ENCODE data around the gene ATP5PB. TPM values are rescaled to one million over a fixed set of nuclear protein-coding genes. Genes with fewer than 3 reads are reported as not detected.
A peak's percentile ranks its signal among the peaks of the same experiment; 100 is the strongest.

The ATP5PB gene
- total RNA-seq, 1 donor from 2014 or later = 157 TPM

GRCh38 chr1:111470596-111470995, 21.3 kb downstream of the ATP5PB start:
- Histone ChIP-seq H3K9me3 (no peaks in the 10 kb centered on the region), H3K4me1 (peaks cover 21% of the 10 kb centered on the region), H3K4me3 (peak overlapping the region; percentile 5), H3K27ac (peak overlapping the region; percentile 71), H3K36me3 (peaks cover 26% of the 10 kb centered on the region), H3K27me3 (ENCODE audit: low read depth) (no peaks in the 10 kb centered on the region)
- ATAC-seq = no peak
- no peak for TF ChIP-seq CTCF (IDR thresholded peaks at IDR 0.05)
- DNase-seq = no peak
- intact Hi-C loops (cut with DNase I) = no loop called here

GRCh38 chr1:111471012-111471411, 21.7 kb downstream of the ATP5PB start:
- no peak for TF ChIP-seq CTCF (IDR thresholded peaks at IDR 0.05)
- intact Hi-C loops (cut with DNase I) = no loop called here
- H3K27ac ChIP-seq = peak overlapping the region; percentile 71
- DNase-seq (peak; percentile 80), ATAC-seq (peak; percentile 89 to 93)
- H3K4me3 ChIP-seq = peak overlapping the region; percentile 5
- no peaks in the 10 kb centered on the region for H3K9me3 ChIP-seq
- no peaks in the 10 kb centered on the region for H3K27me3 ChIP-seq (ENCODE audit: low read depth)
- peaks cover 24% of the 10 kb centered on the region for H3K4me1 ChIP-seq
- H3K36me3 ChIP-seq = peaks cover 22% of the 10 kb centered on the region

- H3K4me1 ChIP-seq = peaks cover 29% of the 10 kb centered on the region
- no peak for TF ChIP-seq CTCF (IDR thresholded peaks at IDR 0.05)
- H3K27ac ChIP-seq = peak overlapping the region; percentile 42
- DNase-seq (no peak), ATAC-seq (no peak)
- H3K27me3 ChIP-seq (ENCODE audit: low read depth) = no peaks in the 10 kb centered on the region
- no peak overlapping the region for H3K4me3 ChIP-seq
- H3K36me3 ChIP-seq = peaks cover 21% of the 10 kb centered on the region
- intact Hi-C loops (cut with DNase I) = no loop called here
- H3K9me3 ChIP-seq = no peaks in the 10 kb centered on the region
Observed at GRCh38 chr1:111471538-111471937, 22.3 kb downstream of the ATP5PB start.

GRCh38 chr1:111474106-111474505, 24.8 kb downstream of the ATP5PB start:
- DNase-seq (no peak), ATAC-seq (no peak)
- intact Hi-C loops (cut with DNase I) = no loop called here
- H3K4me3 ChIP-seq = peak overlapping the region; percentile 40
- no peaks in the 10 kb centered on the region for H3K9me3 ChIP-seq
- no peaks in the 10 kb centered on the region for H3K27me3 ChIP-seq (ENCODE audit: low read depth)
- H3K27ac ChIP-seq = peak overlapping the region; percentile 83
- peaks cover 38% of the 10 kb centered on the region for H3K4me1 ChIP-seq
- H3K36me3 ChIP-seq = peaks cover 16% of the 10 kb centered on the region
- TF ChIP-seq CTCF (IDR thresholded peaks at IDR 0.05) = no peak

GRCh38 chr1:111474521-111474920, 25.3 kb downstream of the ATP5PB start:
- H3K27me3 ChIP-seq (ENCODE audit: low read depth) = no peaks in the 10 kb centered on the region
- H3K36me3 ChIP-seq = peaks cover 13% of the 10 kb centered on the region
- no peaks in the 10 kb centered on the region for H3K9me3 ChIP-seq
- H3K4me3 ChIP-seq = peak overlapping the region; percentile 40
- TF ChIP-seq CTCF (IDR thresholded peaks at IDR 0.05) = no peak
- peak overlapping the region; percentile 83 for H3K27ac ChIP-seq
- no peak for DNase-seq
- intact Hi-C loops (cut with DNase I) = no loop called here
- peaks cover 38% of the 10 kb centered on the region for H3K4me1 ChIP-seq
- no peak for ATAC-seq

- Histone ChIP-seq H3K27me3 (ENCODE audit: low read depth) (no peaks in the 10 kb centered on the region), H3K4me1 (peaks cover 31% of the 10 kb centered on the region), H3K4me3 (peak overlapping the region; percentile 40), H3K9me3 (no peaks in the 10 kb centered on the region), H3K27ac (peak overlapping the region; percentile 83), H3K36me3 (peaks cover 12% of the 10 kb centered on the region)
- TF ChIP-seq CTCF (IDR thresholded peaks at IDR 0.05) = no peak
- intact Hi-C loops (cut with DNase I) = no loop called here
- DNase-seq (no peak), ATAC-seq (no peak)
Observed at GRCh38 chr1:111475701-111476100, 26.4 kb downstream of the ATP5PB start.

Measured in lower lobe of right lung (tissue), 2 donors.